Measurements from ENCODE around the gene MIDN.

DNA sequence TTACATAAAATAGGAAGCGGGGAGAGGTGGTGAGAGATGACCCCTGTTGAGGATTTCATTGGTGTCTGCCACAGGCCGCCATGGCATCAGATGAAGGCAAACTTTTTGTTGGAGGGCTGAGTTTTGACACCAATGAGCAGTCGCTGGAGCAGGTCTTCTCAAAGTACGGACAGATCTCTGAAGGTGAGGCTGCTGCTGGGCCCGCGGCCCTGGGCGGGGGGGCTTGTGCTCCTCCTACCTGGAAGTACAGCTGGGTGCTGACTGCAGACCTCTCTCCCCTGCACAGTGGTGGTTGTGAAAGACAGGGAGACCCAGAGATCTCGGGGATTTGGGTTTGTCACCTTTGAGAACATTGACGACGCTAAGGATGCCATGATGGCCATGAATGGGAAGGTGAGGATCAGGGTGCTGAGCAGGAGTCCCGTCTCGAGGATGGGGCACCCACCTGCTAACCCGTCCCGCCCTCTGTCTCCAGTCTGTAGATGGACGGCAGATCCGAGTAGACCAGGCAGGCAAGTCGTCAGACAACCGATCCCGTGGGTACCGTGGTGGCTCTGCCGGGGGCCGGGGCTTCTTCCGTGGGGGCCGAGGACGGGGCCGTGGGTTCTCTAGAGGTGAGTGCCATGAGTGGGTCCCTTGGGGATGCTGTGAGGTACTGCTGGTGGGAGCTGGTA is 22.6 kb downstream of the MIDN start:
- TF ChIP-seq CTCF (IDR thresholded peaks at IDR 0.05), result no peak
- TF ChIP-seq POLR2A (IDR thresholded peaks at IDR 0.05), result no peak
